Measurements from ENCODE around the gene PRKAR1B. TPM values are rescaled to one million over a fixed set of nuclear protein-coding genes. Genes with fewer than 3 reads are reported as not detected.

Gene PRKAR1B
- total RNA-seq, 1 donor from 2014 or later, result 14.0 TPM

DNA sequence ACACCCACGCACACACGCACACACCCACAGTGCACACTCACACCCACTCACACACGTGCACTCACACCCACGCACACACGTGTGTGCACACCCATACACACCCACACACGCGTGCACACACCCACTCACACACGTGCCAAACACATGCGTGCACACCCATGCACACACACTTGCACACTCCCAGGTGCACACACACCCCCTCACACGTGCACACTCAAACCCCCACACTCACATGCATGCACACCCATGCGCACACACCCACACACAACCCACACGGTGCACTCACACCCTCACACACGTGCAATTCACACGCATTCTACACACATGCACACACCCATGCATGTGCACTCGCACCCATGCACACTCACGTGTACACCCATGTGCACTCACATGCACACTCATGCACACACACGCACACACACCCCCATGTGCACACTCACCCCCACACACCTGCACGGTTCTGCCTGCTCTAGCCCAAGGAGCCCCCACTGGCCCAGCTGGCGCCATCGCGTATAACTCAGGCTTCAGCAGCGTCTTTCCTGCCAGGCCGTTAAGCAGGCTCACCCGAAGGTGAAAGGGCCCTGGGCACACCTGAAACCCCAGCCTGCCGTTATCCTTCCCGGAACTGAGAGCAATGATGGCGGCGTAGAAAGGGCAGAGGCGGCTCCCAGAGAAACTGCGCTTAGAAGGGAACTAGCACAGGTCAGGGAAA is 143.5 kb downstream of the PRKAR1B start:
- TF ChIP-seq, protein P1, sequence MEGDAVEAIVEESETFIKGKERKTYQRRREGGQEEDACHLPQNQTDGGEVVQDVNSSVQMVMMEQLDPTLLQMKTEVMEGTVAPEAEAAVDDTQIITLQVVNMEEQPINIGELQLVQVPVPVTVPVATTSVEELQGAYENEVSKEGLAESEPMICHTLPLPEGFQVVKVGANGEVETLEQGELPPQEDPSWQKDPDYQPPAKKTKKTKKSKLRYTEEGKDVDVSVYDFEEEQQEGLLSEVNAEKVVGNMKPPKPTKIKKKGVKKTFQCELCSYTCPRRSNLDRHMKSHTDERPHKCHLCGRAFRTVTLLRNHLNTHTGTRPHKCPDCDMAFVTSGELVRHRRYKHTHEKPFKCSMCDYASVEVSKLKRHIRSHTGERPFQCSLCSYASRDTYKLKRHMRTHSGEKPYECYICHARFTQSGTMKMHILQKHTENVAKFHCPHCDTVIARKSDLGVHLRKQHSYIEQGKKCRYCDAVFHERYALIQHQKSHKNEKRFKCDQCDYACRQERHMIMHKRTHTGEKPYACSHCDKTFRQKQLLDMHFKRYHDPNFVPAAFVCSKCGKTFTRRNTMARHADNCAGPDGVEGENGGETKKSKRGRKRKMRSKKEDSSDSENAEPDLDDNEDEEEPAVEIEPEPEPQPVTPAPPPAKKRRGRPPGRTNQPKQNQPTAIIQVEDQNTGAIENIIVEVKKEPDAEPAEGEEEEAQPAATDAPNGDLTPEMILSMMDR (IDR thresholded peaks at IDR 0.05; ENCODE audit: insufficient read depth, low read length, severe bottlenecking), result no peak
- H3K36me3 ChIP-seq (ENCODE audit: control insufficient read depth, insufficient read depth, low read length), result peaks cover 1% of the 10 kb centered on the region
- no peak overlapping the region for H3K4me3 ChIP-seq (ENCODE audit: low read depth, low read length)
- DNase-seq (ENCODE audit: low read depth) (no peak), FAIRE-seq (no peak)
- no peaks in the 10 kb centered on the region for H3K27me3 ChIP-seq (ENCODE audit: control insufficient read depth, insufficient read depth, low read length)

DNA sequence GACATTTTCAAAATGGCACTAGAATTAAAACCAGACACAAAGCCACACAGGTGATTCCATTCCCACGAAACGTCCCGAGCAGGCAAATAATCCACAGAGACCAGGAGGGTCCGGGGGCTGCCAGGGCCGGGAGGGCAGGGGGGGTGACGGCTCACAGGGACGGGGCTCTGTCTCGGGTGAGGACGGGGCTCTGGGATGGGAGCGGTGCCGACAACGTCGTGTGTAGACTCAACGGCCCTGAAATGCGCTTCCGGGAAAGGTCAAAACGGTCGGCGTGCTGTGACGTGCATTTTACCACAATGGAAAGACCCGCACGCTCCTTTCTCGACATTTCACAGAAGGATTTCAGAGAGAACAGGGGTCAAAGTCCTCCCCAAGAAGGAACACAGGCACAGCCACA is 144.2 kb downstream of the PRKAR1B start:
- H3K27me3 ChIP-seq (ENCODE audit: control insufficient read depth, insufficient read depth, low read length), result no peaks in the 10 kb centered on the region
- H3K4me3 ChIP-seq (ENCODE audit: low read depth, low read length), result no peak overlapping the region
- DNase-seq (ENCODE audit: low read depth) (no peak), FAIRE-seq (no peak)
- TF ChIP-seq, protein P1 (IDR thresholded peaks at IDR 0.05; ENCODE audit: insufficient read depth, low read length, severe bottlenecking), result no peak
- peaks cover 1% of the 10 kb centered on the region for H3K36me3 ChIP-seq (ENCODE audit: control insufficient read depth, insufficient read depth, low read length)

DNA sequence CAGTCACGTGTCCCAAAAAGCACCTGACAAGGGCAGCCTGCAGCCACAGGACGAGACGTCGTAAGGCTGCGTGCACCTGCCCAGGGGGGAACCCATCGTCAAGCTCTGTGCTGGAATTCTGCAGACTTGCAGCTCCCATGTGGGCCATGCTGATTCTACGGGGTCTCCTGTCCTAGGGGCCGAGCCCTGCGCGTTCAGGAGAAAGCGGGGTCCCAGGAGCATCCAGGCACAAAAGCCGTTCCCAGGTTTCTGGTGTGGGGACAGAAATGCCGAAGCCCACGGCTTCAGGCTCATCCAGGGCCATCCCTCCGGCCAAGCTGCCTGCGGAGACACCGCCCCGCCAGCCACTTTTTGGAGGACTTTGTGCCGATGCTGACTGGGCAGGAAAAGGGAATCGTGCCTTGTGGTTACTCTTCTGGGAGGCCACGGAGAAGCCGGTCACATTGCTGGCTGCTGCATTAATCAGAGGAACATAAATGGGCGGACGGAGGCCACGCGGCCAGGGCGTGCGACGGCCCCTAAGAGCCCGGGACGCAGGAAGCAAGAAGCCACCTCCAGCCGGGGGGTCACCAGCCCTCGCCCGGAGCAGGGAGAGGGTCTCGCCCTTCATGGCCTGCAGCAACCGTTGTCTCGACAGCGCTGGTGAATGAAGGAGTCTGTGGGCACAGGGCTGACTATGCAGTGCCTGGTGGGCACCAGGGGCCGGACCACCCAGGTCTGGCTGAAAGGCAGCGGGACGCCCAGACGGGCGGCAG is 144.8 kb downstream of the PRKAR1B start:
- no peak overlapping the region for H3K4me3 ChIP-seq (ENCODE audit: low read depth, low read length)
- FAIRE-seq (no peak), DNase-seq (ENCODE audit: low read depth) (no peak)
- H3K27me3 ChIP-seq (ENCODE audit: control insufficient read depth, insufficient read depth, low read length), result no peaks in the 10 kb centered on the region
- TF ChIP-seq, protein P1 (IDR thresholded peaks at IDR 0.05; ENCODE audit: insufficient read depth, low read length, severe bottlenecking), result no peak
- H3K36me3 ChIP-seq (ENCODE audit: control insufficient read depth, insufficient read depth, low read length), result peaks cover 1% of the 10 kb centered on the region

DNA sequence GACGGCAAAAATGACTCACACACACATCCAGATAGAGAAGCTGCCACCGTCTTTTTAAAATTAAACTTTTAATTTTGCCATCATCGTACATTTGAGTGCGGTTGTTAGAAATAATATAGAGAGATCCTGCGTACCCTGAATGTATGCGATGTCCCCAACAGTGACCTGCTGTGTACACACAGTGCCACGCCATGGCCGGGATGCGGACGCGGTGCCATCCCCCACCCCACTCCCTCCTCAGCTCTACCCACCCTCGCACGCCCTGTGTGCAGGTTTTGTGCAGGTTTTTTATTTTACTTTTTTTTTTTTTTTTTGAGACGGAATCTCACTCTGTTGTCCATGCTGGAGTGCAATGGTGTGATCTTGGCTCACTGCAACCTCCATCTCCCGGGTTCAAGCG is 148.7 kb downstream of the PRKAR1B start:
- no peaks in the 10 kb centered on the region for H3K27me3 ChIP-seq (ENCODE audit: control insufficient read depth, insufficient read depth, low read length)
- FAIRE-seq (no peak), DNase-seq (ENCODE audit: low read depth) (no peak)
- no peaks in the 10 kb centered on the region for H3K36me3 ChIP-seq (ENCODE audit: control insufficient read depth, insufficient read depth, low read length)
- H3K4me3 ChIP-seq (ENCODE audit: low read depth, low read length), result no peak overlapping the region
- TF ChIP-seq, protein P1 (IDR thresholded peaks at IDR 0.05; ENCODE audit: insufficient read depth, low read length, severe bottlenecking), result no peak

DNA sequence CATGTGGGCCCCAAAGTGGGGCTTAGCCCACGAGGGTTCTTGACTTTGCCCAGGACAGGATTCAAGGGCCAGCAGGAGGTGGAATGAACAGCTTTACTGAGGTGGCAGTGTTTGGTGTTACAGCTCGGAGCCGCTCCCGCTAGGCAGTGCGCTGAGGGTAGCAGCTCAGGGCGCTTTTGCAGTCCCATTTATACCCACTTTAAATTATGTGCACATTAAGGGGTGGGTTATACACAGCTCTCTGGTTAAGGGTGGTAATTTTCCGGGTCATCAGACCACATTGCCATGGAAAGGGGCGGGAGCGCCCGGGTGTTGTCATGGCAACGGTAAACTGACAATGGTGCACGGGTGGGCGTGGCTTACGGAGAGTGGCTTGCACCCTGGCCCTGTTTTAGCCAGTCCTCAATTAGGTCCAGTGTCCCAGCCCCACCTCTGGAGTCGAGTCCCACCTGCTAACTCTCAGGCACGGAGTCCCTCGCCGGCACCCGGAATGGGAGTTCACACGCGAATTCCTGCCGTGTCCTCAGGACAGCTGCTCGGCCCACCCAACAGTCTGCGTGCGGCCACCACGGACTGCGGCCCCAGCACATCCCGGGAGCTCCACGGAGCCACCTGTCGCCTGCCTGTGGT is 149.2 kb downstream of the PRKAR1B start:
- TF ChIP-seq, protein P1 (IDR thresholded peaks at IDR 0.05; ENCODE audit: insufficient read depth, low read length, severe bottlenecking), result no peak
- no peaks in the 10 kb centered on the region for H3K36me3 ChIP-seq (ENCODE audit: control insufficient read depth, insufficient read depth, low read length)
- no peak for DNase-seq (ENCODE audit: low read depth)
- H3K4me3 ChIP-seq (ENCODE audit: low read depth, low read length), result no peak overlapping the region
- no peaks in the 10 kb centered on the region for H3K27me3 ChIP-seq (ENCODE audit: control insufficient read depth, insufficient read depth, low read length)
- no peak for FAIRE-seq

Measured in bronchial epithelial cell (primary cell).